ENCODE results near the gene BRK1.

GRCh38 chr3:10140996-10141546 lies 25.6 kb downstream of the BRK1 start:
- TF ChIP-seq EZH2 (IDR thresholded peaks at IDR 0.05; ENCODE audit: borderline replicate concordance) (no peak), CTCF (IDR thresholded peaks at IDR 0.05; ENCODE audit: poor library complexity) (no peak), EZH2phosphoT487 (IDR thresholded peaks at IDR 0.05; ENCODE audit: low read depth, severe bottlenecking, unreplicated experiment) (no peak)

Measured in hepatocyte (in vitro differentiated cells).